ENCODE results near the gene RFC5.
"Not testable (repeated sequence)": the region's sequence is repeated elsewhere in the genome, so short reads cannot be mapped to it uniquely, and the experiment has no call there.

RFC5 gene

GRCh38 chr12:118064608-118065007 lies 48.1 kb downstream of the RFC5 start:
- no peak overlapping the region for H3K4me3 ChIP-seq (ENCODE audit: low read depth, low read length)
- no peak for DNase-seq (ENCODE audit: low read depth)

- H3K4me3 ChIP-seq (ENCODE audit: low read depth, low read length), result no peak overlapping the region
- no peak for DNase-seq (ENCODE audit: low read depth)
Measured at GRCh38 chr12:118065380-118065779, 48.9 kb downstream of the RFC5 start.

- no peak for DNase-seq (ENCODE audit: low read depth)
- H3K4me3 ChIP-seq (ENCODE audit: low read depth, low read length), result no peak overlapping the region
Measured at GRCh38 chr12:118068445-118068844, 51.9 kb downstream of the RFC5 start.

GRCh38 chr12:118070650-118071049 lies 54.1 kb downstream of the RFC5 start:
- DNase-seq (ENCODE audit: low read depth), result no peak
- no peak overlapping the region for H3K4me3 ChIP-seq (ENCODE audit: low read depth, low read length)

GRCh38 chr12:118073768-118074167 lies 57.3 kb downstream of the RFC5 start:
- no peak overlapping the region for H3K4me3 ChIP-seq (ENCODE audit: low read depth, low read length)
- no peak for DNase-seq (ENCODE audit: low read depth)

GRCh38 chr12:118081521-118081920 lies 65.0 kb downstream of the RFC5 start:
- not testable (repeated sequence) for DNase-seq (ENCODE audit: low read depth); H3K4me3 ChIP-seq (ENCODE audit: low read depth, low read length)
